ENCODE results near the gene CDCA3.

- TF ChIP-seq POLR2A (IDR thresholded peaks at IDR 0.05) (no peak), CTCF (IDR thresholded peaks at IDR 0.05) (no peak)
Observed at GRCh38 chr12:6836851-6837250, 14.2 kb downstream of the CDCA3 start.

Data from upper lobe of left lung (tissue), 4 donors.